Activated CD8-positive, alpha-beta T cell treated with anti-CD3 and anti-CD28 coated beads for 36 hours (primary cell): ENCODE results near the gene DDAH2. TPM values are rescaled to one million over a fixed set of nuclear protein-coding genes. Genes with fewer than 3 reads are reported as not detected.

Experiments used
- ATAC-seq: fragments of 200-7000 bp; cut with Tn5 transposase; one replicate; pipeline ENCODE4 v1.10.0; 2021; ENCODE audit warnings: mild to moderate bottlenecking, moderate library complexity
- CTCF ChIA-PET: fragments of 350-600 bp; sonication (Branson Sonifier 250); formaldehyde crosslinking; loops from one replicate; lab custom pipeline; 2021; ENCODE audit warnings: antibody characterized with exemption; lab: Charles Lee
- POLR2A ChIA-PET: fragments of 350-600 bp; sonication (Branson Sonifier 250); formaldehyde crosslinking; loops from one replicate; lab custom pipeline; 2021; ENCODE audit warnings: antibody characterized with exemption; lab: Charles Lee
- DNase-seq: peaks from one replicate; pipeline ENCODE4 v3.0.0-alpha.2; 2020
- H3K27ac Mint-ChIP-seq: one replicate; pipeline ENCODE4 v1.8.0; 2021; ENCODE audit warnings: mild to moderate bottlenecking, mixed read lengths
- H3K27me3 Mint-ChIP-seq: one replicate; pipeline ENCODE4 v1.8.0; 2021; ENCODE audit warnings: mixed read lengths
- H3K36me3 Mint-ChIP-seq: one replicate; pipeline ENCODE4 v1.8.0; 2021; ENCODE audit warnings: low read depth, mixed read lengths
- H3K4me1 Mint-ChIP-seq: one replicate; pipeline ENCODE4 v1.8.0; 2021; ENCODE audit warnings: low read depth, mixed read lengths
- H3K4me3 Mint-ChIP-seq: one replicate; pipeline ENCODE4 v1.8.0; 2021; ENCODE audit warnings: mild to moderate bottlenecking, moderate library complexity, mixed read lengths
- H3K9me3 Mint-ChIP-seq: one replicate; pipeline ENCODE4 v1.8.0; 2021; ENCODE audit warnings: mixed read lengths
- CTCF ChIP-seq: fragments of 200-600 bp; IDR thresholded peaks from one replicate; pipeline ENCODE4 v1.8.0; 2022; ENCODE audit warnings: antibody characterized with exemption, mild to moderate bottlenecking
- intact Hi-C: fragments of 100-400 bp; cut with micrococcal nuclease; formaldehyde crosslinking; loops from one replicate; pipeline ENCODE4 v1.10.0; 2022
- total RNA-seq, 2 experiments: library from RNA; stranded (reverse); gene quantifications; one replicate each; pipeline ENCODE4 v1.2.3, GENCODE V29; 2021

Gene DDAH2
- total RNA-seq, 2 experiments from 2014 or later = 6.3 to 6.9 TPM

DNA sequence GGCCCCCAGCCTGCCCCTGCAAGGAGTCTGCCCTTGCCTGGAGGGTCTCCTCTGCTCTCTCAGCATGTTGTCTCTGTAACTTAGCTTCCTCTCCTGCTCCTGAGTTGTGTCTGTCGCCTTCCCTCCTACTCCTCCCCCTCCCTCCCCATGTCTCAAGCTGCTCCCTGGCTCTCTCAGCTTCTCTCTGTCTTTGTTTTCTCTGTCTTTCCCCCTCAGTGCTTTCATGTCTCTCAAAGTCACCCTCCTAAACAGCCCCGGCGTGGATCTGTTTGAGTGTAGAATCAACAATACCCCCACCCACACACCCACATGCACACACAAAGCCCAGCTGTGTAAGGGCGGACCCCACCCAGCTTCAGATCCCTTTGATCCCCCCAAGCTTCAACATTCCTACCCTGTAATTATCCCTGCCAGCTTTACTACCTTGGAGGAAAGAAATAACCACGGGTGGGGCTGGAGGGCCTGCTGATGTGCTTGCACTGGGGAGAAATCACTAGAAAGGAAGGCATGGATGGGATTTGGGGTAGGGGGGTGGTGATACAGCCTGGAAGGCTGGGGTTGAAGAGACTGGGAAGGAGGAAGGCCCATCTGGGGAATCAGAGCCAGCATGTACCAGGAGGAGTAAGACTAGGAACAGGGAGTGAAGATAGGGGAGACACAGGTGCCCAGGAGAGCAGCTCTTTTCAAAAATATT, 15.0 kb downstream of the DDAH2 start:
- Mint-ChIP-seq H3K4me1 (peaks cover 14% of the 10 kb centered on the region), H3K27me3 (no peaks in the 10 kb centered on the region), H3K4me3 (no peak overlapping the region), H3K27ac (no peak overlapping the region), H3K36me3 (no peaks in the 10 kb centered on the region), H3K9me3 (no peaks in the 10 kb centered on the region)
- TF ChIP-seq CTCF = no peak
- ChIA-PET POLR2A (interaction anchor here (0.9 to 2.8 kb wide), 4 partner anchors 10 to 19 kb away, joined by 3 to 11 read pairs (median 4); partner anchors contain the start of genes ABHD16A and DDAH2), CTCF (interaction anchor here (0.8 to 2.7 kb wide), 8 partner anchors 16 to 93 kb away, joined by 3 to 11 read pairs (median 4); partner anchors contain the start of genes CLIC1, DDAH2 and LSM2)
- no peak for ATAC-seq
- intact Hi-C loops = no loop called here
- DNase-seq = no peak

DNA sequence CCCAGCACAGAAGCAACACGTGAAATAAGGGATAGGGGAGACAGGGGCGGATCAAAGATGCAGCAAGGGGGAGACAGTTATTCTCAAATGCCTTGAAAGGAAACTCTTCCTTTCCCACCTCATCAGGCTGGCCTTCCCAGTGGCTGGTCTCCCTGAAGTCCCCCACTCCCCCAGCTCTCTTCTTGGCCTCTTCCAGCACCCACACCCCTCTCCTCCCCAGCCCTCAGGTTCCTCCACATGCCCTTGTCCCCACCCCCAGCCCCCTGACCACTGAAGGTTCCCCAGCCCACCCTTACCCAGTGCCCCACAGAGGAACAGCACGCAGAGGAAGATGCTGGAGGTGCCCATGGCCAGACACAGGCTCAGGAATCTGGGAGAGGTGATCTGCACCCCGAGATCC, 15.6 kb downstream of the DDAH2 start:
- ATAC-seq = no peak
- H3K27ac Mint-ChIP-seq = no peak overlapping the region
- ChIA-PET CTCF (interaction anchor here (0.8 to 2.7 kb wide), 6 partner anchors 16 to 94 kb away, joined by 3 to 11 read pairs (median 4); partner anchors contain the start of genes CLIC1, DDAH2 and LSM2), POLR2A (interaction anchor here (1.2 to 2.8 kb wide), 3 partner anchors 10 to 16 kb away, joined by 5 to 11 read pairs (median 5); partner anchors contain the start of genes ABHD16A and DDAH2)
- intact Hi-C loops = no loop called here
- no peak for TF ChIP-seq CTCF
- H3K27me3 Mint-ChIP-seq = no peaks in the 10 kb centered on the region
- H3K4me3 Mint-ChIP-seq = no peak overlapping the region
- H3K9me3 Mint-ChIP-seq = no peaks in the 10 kb centered on the region
- peaks cover 14% of the 10 kb centered on the region for H3K4me1 Mint-ChIP-seq
- H3K36me3 Mint-ChIP-seq = no peaks in the 10 kb centered on the region
- DNase-seq = no peak

DNA sequence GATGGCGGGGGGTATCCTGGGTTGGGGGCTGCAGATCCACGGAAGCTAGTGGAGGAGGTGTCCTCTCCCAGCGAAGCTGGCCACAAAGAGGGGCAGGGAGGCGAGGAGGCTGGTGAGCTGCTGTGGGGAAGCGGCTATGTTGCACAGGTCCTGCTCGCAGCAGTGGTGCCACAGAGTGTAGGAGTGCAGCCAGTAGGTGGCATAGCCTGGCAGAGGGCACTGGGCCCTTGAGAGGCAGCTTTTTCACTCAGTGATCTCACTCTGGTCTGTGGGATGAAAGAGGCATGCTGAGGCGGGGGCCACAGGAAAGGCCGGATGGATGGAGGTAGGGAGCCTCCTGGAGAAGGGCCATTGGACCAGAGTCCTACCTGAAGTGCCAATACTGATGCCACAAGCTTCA, 16.8 kb downstream of the DDAH2 start:
- H3K27me3 Mint-ChIP-seq = no peaks in the 10 kb centered on the region
- no peak overlapping the region for H3K27ac Mint-ChIP-seq
- no peak for TF ChIP-seq CTCF
- POLR2A ChIA-PET = interaction anchor here (1.6 kb wide), 1 partner anchor 9 kb away, joined by 5 read pairs; the partner anchor contains the start of gene ABHD16A
- ATAC-seq (peak; percentile 51), DNase-seq (no peak)
- intact Hi-C loops = no loop called here
- peaks cover 14% of the 10 kb centered on the region for H3K4me1 Mint-ChIP-seq
- CTCF ChIA-PET = interaction anchor here (1.4 to 2.0 kb wide), 2 partner anchors 11 to 95 kb away, joined by 3 to 5 read pairs; partner anchors contain the start of genes LSM2 and MPIG6B
- H3K4me3 Mint-ChIP-seq = no peak overlapping the region
- no peaks in the 10 kb centered on the region for H3K9me3 Mint-ChIP-seq
- H3K36me3 Mint-ChIP-seq = no peaks in the 10 kb centered on the region

- ATAC-seq = peak; percentile 39
- peaks cover 14% of the 10 kb centered on the region for H3K4me1 Mint-ChIP-seq
- H3K27me3 Mint-ChIP-seq = no peaks in the 10 kb centered on the region
- no peak overlapping the region for H3K4me3 Mint-ChIP-seq
- TF ChIP-seq CTCF = no peak
- DNase-seq = no peak
- no peaks in the 10 kb centered on the region for H3K36me3 Mint-ChIP-seq
- no peak overlapping the region for H3K27ac Mint-ChIP-seq
- no peaks in the 10 kb centered on the region for H3K9me3 Mint-ChIP-seq
- intact Hi-C loops = no loop called here
- POLR2A ChIA-PET = interaction anchor here (0.6 kb wide), 1 partner anchor 20 kb away, joined by 3 read pairs; no protein-coding TSS in a partner anchor
- CTCF ChIA-PET = interaction anchor here (0.6 to 2.0 kb wide), 5 partner anchors 12 to 102 kb away, joined by 3 to 5 read pairs (median 3); partner anchors contain the start of gene MPIG6B
Observed at GRCh38 chr6:31711233-31711632, 17.9 kb downstream of the DDAH2 start.
